Fibroblast of villous mesenchyme (primary cell): ENCODE measurements around the gene DENND6B. TPM values are rescaled to one million over a fixed set of nuclear protein-coding genes. Genes with fewer than 3 reads are reported as not detected.
A peak's percentile ranks its signal among the peaks of the same experiment; 100 is the strongest.

ENCODE experiments used
- DNase-seq: peaks from one replicate; pipeline ENCODE4 v3.0.0-alpha.2; 2010; ENCODE audit warnings: low read depth
- H3K4me3 ChIP-seq: 2 replicates; pipeline ENCODE4 v1.5.1; 2011; ENCODE audit warnings: low read depth, mild to moderate bottlenecking, low read length
- total RNA-seq: library from RNA; depleted of rRNA; stranded (reverse); fragments of >200 nt; gene quantifications from 2 replicates; pipeline ENCODE4 v1.2.3, GENCODE V29; 2012
- TF ChIP-seq, protein P1 (sequence below): IDR thresholded peaks from 2 replicates; pipeline ENCODE4 v1.5.1; 2012; ENCODE audit warnings: low read depth, mild to moderate bottlenecking, low read length; ENCODE audit not compliant: insufficient read depth

The DENND6B gene
- total RNA-seq, 1 donor: 2.6 TPM

- DNase-seq: no peak
- H3K4me3 ChIP-seq: no peak overlapping the region
- TF ChIP-seq, protein P1, sequence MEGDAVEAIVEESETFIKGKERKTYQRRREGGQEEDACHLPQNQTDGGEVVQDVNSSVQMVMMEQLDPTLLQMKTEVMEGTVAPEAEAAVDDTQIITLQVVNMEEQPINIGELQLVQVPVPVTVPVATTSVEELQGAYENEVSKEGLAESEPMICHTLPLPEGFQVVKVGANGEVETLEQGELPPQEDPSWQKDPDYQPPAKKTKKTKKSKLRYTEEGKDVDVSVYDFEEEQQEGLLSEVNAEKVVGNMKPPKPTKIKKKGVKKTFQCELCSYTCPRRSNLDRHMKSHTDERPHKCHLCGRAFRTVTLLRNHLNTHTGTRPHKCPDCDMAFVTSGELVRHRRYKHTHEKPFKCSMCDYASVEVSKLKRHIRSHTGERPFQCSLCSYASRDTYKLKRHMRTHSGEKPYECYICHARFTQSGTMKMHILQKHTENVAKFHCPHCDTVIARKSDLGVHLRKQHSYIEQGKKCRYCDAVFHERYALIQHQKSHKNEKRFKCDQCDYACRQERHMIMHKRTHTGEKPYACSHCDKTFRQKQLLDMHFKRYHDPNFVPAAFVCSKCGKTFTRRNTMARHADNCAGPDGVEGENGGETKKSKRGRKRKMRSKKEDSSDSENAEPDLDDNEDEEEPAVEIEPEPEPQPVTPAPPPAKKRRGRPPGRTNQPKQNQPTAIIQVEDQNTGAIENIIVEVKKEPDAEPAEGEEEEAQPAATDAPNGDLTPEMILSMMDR: no peak
Observed at GRCh38 chr22:50347157-50347556, 20.3 kb upstream of the DENND6B start.

GRCh38 chr22:50346470-50346869, 19.7 kb upstream of the DENND6B start:
- DNase-seq: no peak
- H3K4me3 ChIP-seq: no peak overlapping the region
- TF ChIP-seq, protein P1: no peak

GRCh38 chr22:50343541-50343935, 16.7 kb upstream of the DENND6B start:
- DNase-seq: no peak
- H3K4me3 ChIP-seq: peak overlapping the region; percentile 71
- TF ChIP-seq, protein P1: no peak

- peak within 1 kb of the TSS; percentile 71 for H3K4me3 ChIP-seq
- peak; percentile 69 for DNase-seq
- TF ChIP-seq, protein P1: no peak
Observed at GRCh38 chr22:50342651-50343540, 16.1 kb upstream of the DENND6B start, which contains the start of gene PPP6R2. Gene PPP6R2 (plus strand): TSS chr22:50343327. CDS start chr22:50393909, 50,582 bp downstream.

DNA sequence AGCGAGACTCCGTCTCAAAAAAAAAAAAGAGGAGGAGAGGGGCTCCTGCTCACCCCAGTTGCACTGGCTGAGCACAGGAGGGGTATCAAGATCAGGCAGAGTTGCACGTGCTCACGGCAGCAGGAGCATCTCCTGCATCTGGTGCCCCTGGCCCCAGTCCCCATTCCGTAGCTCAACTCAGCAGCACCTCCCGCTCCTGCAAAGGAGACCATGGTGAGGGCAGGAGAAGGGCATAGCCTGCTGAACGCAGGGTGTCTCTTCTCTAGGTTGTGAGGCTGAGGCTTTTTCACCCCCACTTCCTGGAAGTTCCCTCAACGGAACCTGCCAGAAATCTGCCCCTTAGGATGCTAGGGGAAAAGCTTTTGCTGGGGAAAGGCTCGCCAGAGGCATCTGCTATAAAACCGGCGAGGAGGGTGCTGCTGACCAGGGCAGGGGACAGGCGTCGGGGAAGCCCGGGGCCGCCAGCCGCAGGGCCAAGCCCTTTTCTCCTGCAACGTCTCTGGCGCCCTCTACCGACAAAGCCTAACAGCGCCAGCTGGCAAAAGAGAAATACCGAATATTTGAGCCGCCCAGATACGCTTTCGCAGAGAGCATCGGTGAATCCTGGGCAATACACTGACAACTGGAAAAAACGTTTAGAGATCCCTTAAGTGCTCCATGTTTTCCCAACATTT, 15.3 kb upstream of the DENND6B start:
- peak overlapping the region; percentile 71 for H3K4me3 ChIP-seq
- TF ChIP-seq, protein P1: peak; percentile 99
- DNase-seq: peak; percentile 84

- TF ChIP-seq, protein P1: no peak
- DNase-seq: no peak
- no peak overlapping the region for H3K4me3 ChIP-seq
Observed at GRCh38 chr22:50339945-50340879, 13.4 kb upstream of the DENND6B start.
